ENCODE results near the gene DHFR2. TPM values are rescaled to one million over a fixed set of nuclear protein-coding genes. Genes with fewer than 3 reads are reported as not detected.

DHFR2 gene
- total and polyA plus RNA-seq, 7 donors: 1.2 to 5.4 (median 4.2) TPM

GRCh38 chr3:94043285-94043684 lies 19.4 kb downstream of the DHFR2 start:
- TF ChIP-seq POLR2AphosphoS5 (IDR thresholded peaks at IDR 0.05) (no peak), CTCF (IDR thresholded peaks at IDR 0.05) (no peak), EP300 (IDR thresholded peaks at IDR 0.05) (no peak), POLR2A (IDR thresholded peaks at IDR 0.05) (no peak)
- Histone ChIP-seq H3K9me3 (no peaks in the 10 kb centered on the region), H3K4me3 (no peak overlapping the region), H3K27me3 (no peaks in the 10 kb centered on the region), H3K4me1 (no peaks in the 10 kb centered on the region), H3K27ac (no peak overlapping the region), H3K36me3 (peaks cover 0 to 25% (median 7%) of the 10 kb centered on the region in 4 donors)
- 88 to 89% methylated on average over 1 of the region's 1 CpG for WGBS, 2 donors
- intact Hi-C loops (cut with DNase I): no loop called here
- no peak for DNase-seq

DNA sequence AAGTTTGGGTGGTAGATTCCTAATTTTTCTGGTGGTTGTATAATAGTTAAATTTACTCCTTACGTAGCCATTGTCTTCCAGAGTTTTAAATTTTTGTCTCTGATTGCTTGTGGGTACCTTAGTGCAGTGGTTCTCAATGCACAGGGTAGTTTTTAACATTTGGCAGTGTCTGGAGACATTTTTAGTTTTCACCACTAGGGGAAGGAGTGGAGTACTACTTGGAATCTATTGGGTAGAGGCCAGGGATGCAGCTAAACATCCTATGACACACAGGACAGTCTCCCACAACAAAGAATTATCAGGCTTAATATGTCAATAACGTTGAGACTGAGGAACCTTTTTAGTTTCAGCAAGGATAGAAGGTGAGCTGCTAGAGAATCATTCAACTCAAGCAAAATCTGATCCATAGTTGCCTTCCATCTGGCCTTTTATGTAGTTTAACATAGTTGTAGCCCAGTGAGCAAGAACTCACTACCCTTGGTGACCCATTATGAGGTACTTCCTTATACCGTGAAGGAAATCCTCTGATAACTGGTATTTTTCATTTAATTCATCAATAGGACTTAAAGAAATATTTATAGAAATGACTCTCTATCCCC lies 25.7 kb downstream of the DHFR2 start:
- no peaks in the 10 kb centered on the region for H3K4me1 ChIP-seq
- H3K4me3 ChIP-seq: no peak overlapping the region
- no peak overlapping the region for H3K27ac ChIP-seq
- TF ChIP-seq CTCF (IDR thresholded peaks at IDR 0.05) (peak in 2 of 4 experiments; percentile 17 to 26), POLR2A (IDR thresholded peaks at IDR 0.05) (no peak)
- no peak for DNase-seq
- 77 to 79% methylated on average over 3 of the region's 3 CpGs for WGBS, 2 donors
- H3K27me3 ChIP-seq: no peaks in the 10 kb centered on the region
- no peaks in the 10 kb centered on the region for H3K9me3 ChIP-seq
- intact Hi-C loops (cut with DNase I): no loop called here
- peaks cover 0 to 12% (median 0%) of the 10 kb centered on the region in 4 donors for H3K36me3 ChIP-seq

- intact Hi-C loops (cut with DNase I): no loop called here
- WGBS, 2 donors: 32 to 70% methylated on average over 8 of the region's 8 CpGs
- Histone ChIP-seq H3K9me3 (no peaks in the 10 kb centered on the region), H3K36me3 (no peaks in the 10 kb centered on the region), H3K4me1 (no peaks in the 10 kb centered on the region), H3K4me3 (no peak within 1 kb of the TSS), H3K27me3 (no peaks in the 10 kb centered on the region), H3K27ac (no peak within 1 kb of the TSS)
- no peak for DNase-seq
- TF ChIP-seq EP300 (IDR thresholded peaks at IDR 0.05) (no peak), POLR2A (IDR thresholded peaks at IDR 0.05) (no peak), CTCF (IDR thresholded peaks at IDR 0.05) (no peak), POLR2AphosphoS5 (IDR thresholded peaks at IDR 0.05) (no peak)
Observed at GRCh38 chr3:94028093-94028837, 34.5 kb downstream of the DHFR2 start, which contains the start of gene STX19. TSS of gene STX19 (minus strand) at chr3:94028597. CDS start at chr3:94015269, 13,328 bp downstream.

DNA sequence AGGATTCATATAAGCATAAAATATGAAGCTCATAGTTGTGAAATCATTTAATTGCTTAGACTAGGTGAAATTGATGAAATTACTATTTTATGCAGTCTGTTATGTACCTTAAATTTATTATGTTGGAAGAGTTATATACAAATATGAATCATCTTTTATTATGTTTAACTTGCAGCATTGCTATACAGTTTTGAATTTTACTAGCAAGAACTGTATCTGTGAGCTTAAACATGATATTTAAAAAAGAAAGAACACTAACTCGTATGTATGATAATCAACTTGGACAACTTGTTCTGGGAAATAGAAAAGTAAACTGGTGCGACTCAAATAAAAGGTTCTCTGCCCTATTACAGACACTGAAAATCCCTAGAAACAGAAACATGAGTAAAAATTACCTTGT lies 36.1 kb downstream of the DHFR2 start:
- peaks cover 0 to 6% (median 0%) of the 10 kb centered on the region in 4 donors for H3K36me3 ChIP-seq
- H3K4me1 ChIP-seq: no peaks in the 10 kb centered on the region
- H3K27me3 ChIP-seq: no peaks in the 10 kb centered on the region
- TF ChIP-seq CTCF (IDR thresholded peaks at IDR 0.05) (no peak), POLR2AphosphoS5 (IDR thresholded peaks at IDR 0.05) (no peak), POLR2A (IDR thresholded peaks at IDR 0.05) (no peak), EP300 (IDR thresholded peaks at IDR 0.05) (no peak)
- no peaks in the 10 kb centered on the region for H3K9me3 ChIP-seq
- intact Hi-C loops (cut with DNase I): no loop called here
- no peak overlapping the region for H3K27ac ChIP-seq
- 18 to 69% methylated on average over 2 of the region's 2 CpGs for WGBS, 2 donors
- H3K4me3 ChIP-seq: no peak overlapping the region
- DNase-seq: no peak

Measured in sigmoid colon (tissue), 7 donors.